Adrenal gland (tissue), 12 donors: ENCODE measurements around the gene CCDC88B. TPM values are rescaled to one million over a fixed set of nuclear protein-coding genes. Genes with fewer than 3 reads are reported as not detected.

ENCODE experiments used
- DNase-seq, 7 donors: peaks; one replicate each; pipeline ENCODE4 v3.0.0-alpha.2; 2019 to 2020
- H3K27ac ChIP-seq, 5 donors: fragments of 200-600 bp; sonication (generic) in 4 of 5; 1 replicate in 3 of 5; 2 replicates in 2 of 5; pipeline versions ENCODE4 v1.5.1 to v1.8.0; 2016 to 2020; ENCODE audit warnings: mild to moderate bottlenecking in 1 of 5
- H3K27me3 ChIP-seq: fragments of 200-600 bp; 2 replicates; pipeline ENCODE4 v1.8.0; 2021
- H3K36me3 ChIP-seq, 2 donors: fragments of 200-600 bp; replicated peaks in 1 of 2; 1 replicate in 1 of 2; 2 replicates in 1 of 2; pipeline versions ENCODE4 v1.5.1 to v1.8.0; 2018 to 2022
- H3K4me1 ChIP-seq, 2 donors: fragments of 200-600 bp; replicated peaks in 1 of 2; 1 replicate in 1 of 2; 2 replicates in 1 of 2; pipeline versions ENCODE4 v1.5.1 to v1.8.0; 2018 to 2021
- H3K4me3 ChIP-seq, 4 donors: fragments of 200-600 bp; sonication (generic) in 3 of 4; one replicate each; pipeline ENCODE4 v1.5.1; 2016 to 2018
- H3K9me3 ChIP-seq, 3 donors: fragments of 200-600 bp; sonication (generic) in 1 of 3; replicated peaks in 1 of 3; 1 replicate in 2 of 3; 2 replicates in 1 of 3; pipeline versions ENCODE4 v1.5.1 to v1.8.0; 2016 to 2021
- CTCF ChIP-seq, 6 experiments: fragments of 450-650 bp in 4 of 6; fragments of 200-600 bp in 2 of 6; sonication (generic) in 1 of 6; IDR thresholded peaks; 1 replicate in 5 of 6; 2 replicates in 1 of 6; pipeline versions ENCODE4 v1.5.1 to v1.8.0; 2016 to 2021; ENCODE audit warnings: antibody characterized with exemption in 6 of 6, mild to moderate bottlenecking in 2 of 6, moderate library complexity in 1 of 6
- POLR2A ChIP-seq, 2 donors: fragments of 450-650 bp; IDR thresholded peaks; one replicate each; pipeline ENCODE4 v1.6.1; 2017; ENCODE audit warnings: antibody characterized with exemption in 2 of 2, mild to moderate bottlenecking in 2 of 2, moderate library complexity in 1 of 2
- WGBS, 4 donors: extraction: QIAGEN DNeasy Blood & Tissue Kit in 2 of 4; methylation state at CpG; one replicate each; pipeline versions ENCODE4 v1.1.5 to v1.1.7; 2013 to 2017; 5-methylcytosine and 5-hydroxymethylcytosine counted together
- intact Hi-C, 2 donors: fragments of 100-400 bp; cut with DNase I; formaldehyde crosslinking; loops; one replicate each; pipeline versions ENCODE4 v1.14.1 to v1.15.0; 2022 to 2023
- polyA plus RNA-seq, 3 donors: library from polyadenylated mRNA; stranded (reverse); fragments of 200-250 nt in 2 of 3; fragments of 350-450 nt in 1 of 3; fragmentation: Illumina TruSeq in 1 of 3; extraction: RNeasy Lipid Tissue Mini Kit (QIAGEN cat#74804) in 1 of 3; gene quantifications; one replicate each; pipeline ENCODE4 v1.2.3, GENCODE V29; 2013 to 2014
- total RNA-seq, 9 donors: library from RNA; depleted of rRNA in 4 of 9; stranded (reverse); fragments of >200 nt in 4 of 9; fragments of 120-200 nt in 1 of 9; fragmentation: NEBNext Ultra II Directional in 1 of 9; extraction: Animal tissue kit (Norgen Biotek cat#: 25700) in 1 of 9; gene quantifications; one replicate each; pipeline versions ENCODE4 v1.1.0 to v1.2.4, GENCODE V29; 2013 to 2023
- donor health status: healthy with polysubstance abuse.
- donor health status: Bipolar disorder and iron deficiency.
- donor health status: DM: yes; HTN: yes; CAD: no.
- donor health status: DM: no; HTN: no; CAD: no.
- donor health status: DM: no; HTN: no; CAD: no.
- donor health status: DM: yes; HTN: yes; CAD: no.

CCDC88B gene
- total and polyA plus RNA-seq, 12 donors, result 5.1 to 143 (median 14.5) TPM

- TF ChIP-seq CTCF (IDR thresholded peaks at IDR 0.05), result peak in 1 of 6 experiments; percentile 26
- TF ChIP-seq POLR2A (IDR thresholded peaks at IDR 0.05), result no peak
- Histone ChIP-seq H3K27ac (peak overlapping the region in 3 of 5 donors; percentile 7 to 64 (median 20)), H3K4me3 (no peak overlapping the region), H3K27me3 (no peaks in the 10 kb centered on the region), H3K9me3 (no peaks in the 10 kb centered on the region), H3K36me3 (no peaks in the 10 kb centered on the region), H3K4me1 (peaks cover 9 to 16% of the 10 kb centered on the region in 2 donors)
- WGBS, 4 donors, result 31 to 50% (median 41%) methylated on average over 10 to 13 of the region's 13 CpGs
- intact Hi-C loops, result no loop called here
- peak; percentile 65 to 96 (median 95) for DNase-seq
These were observed 5.0 kb upstream of the CCDC88B start for GRCh38 chr11:64334764-64335735.

GRCh38 chr11:64337538-64338249 is 2.3 kb upstream of the CCDC88B start:
- peaks cover 6% of the 10 kb centered on the region in 2 donors for H3K4me1 ChIP-seq
- WGBS, 4 donors, result 52 to 62% (median 54%) methylated on average over 8 of the region's 8 CpGs
- TF ChIP-seq CTCF (IDR thresholded peaks at IDR 0.05) (no peak), POLR2A (IDR thresholded peaks at IDR 0.05) (no peak)
- no peaks in the 10 kb centered on the region for H3K9me3 ChIP-seq
- H3K4me3 ChIP-seq, result no peak overlapping the region
- intact Hi-C loops, result no loop called here
- peak overlapping the region in 2 of 5 donors; percentile 6 to 46 for H3K27ac ChIP-seq
- H3K27me3 ChIP-seq, result no peaks in the 10 kb centered on the region
- no peaks in the 10 kb centered on the region for H3K36me3 ChIP-seq
- DNase-seq, result no peak

- H3K36me3 ChIP-seq, result no peaks in the 10 kb centered on the region
- peaks cover 6% of the 10 kb centered on the region in 2 donors for H3K4me1 ChIP-seq
- no peaks in the 10 kb centered on the region for H3K9me3 ChIP-seq
- peak overlapping the region in 2 of 5 donors; percentile 46 to 47 for H3K27ac ChIP-seq
- H3K4me3 ChIP-seq, result no peak overlapping the region
- TF ChIP-seq POLR2A (IDR thresholded peaks at IDR 0.05) (no peak), CTCF (IDR thresholded peaks at IDR 0.05) (no peak)
- H3K27me3 ChIP-seq, result no peaks in the 10 kb centered on the region
- intact Hi-C loops, result no loop called here
- no peak for DNase-seq
- WGBS, 4 donors, result 78 to 79% (median 78%) methylated on average over 7 to 8 of the region's 8 CpGs
These were observed 1.3 kb upstream of the CCDC88B start for GRCh38 chr11:64338716-64339115.

GRCh38 chr11:64339286-64339685 is 718 bp upstream of the CCDC88B start:
- TF ChIP-seq POLR2A (IDR thresholded peaks at IDR 0.05) (no peak), CTCF (IDR thresholded peaks at IDR 0.05) (no peak)

More at GRCh38 chr11:64339286-64339685, 718 bp upstream of the CCDC88B start:
- no peak overlapping the region for H3K4me3 ChIP-seq
- H3K4me1 ChIP-seq, result peaks cover 6% of the 10 kb centered on the region in 2 donors
- H3K9me3 ChIP-seq, result no peaks in the 10 kb centered on the region
- no peak for DNase-seq
- H3K36me3 ChIP-seq, result no peaks in the 10 kb centered on the region
- no peak overlapping the region for H3K27ac ChIP-seq
- intact Hi-C loops, result no loop called here
- H3K27me3 ChIP-seq, result no peaks in the 10 kb centered on the region
- 61 to 73% (median 67%) methylated on average over 4 of the region's 4 CpGs for WGBS, 4 donors
